Kidney (tissue), 14 donors: Measurements from ENCODE around the gene RPS21. TPM values are rescaled to one million over a fixed set of nuclear protein-coding genes. Genes with fewer than 3 reads are reported as not detected.

Source experiments
- DNase-seq, 5 donors: peaks; one replicate each; pipeline ENCODE4 v3.0.0-alpha.2; 2013 to 2020
- FAIRE-seq: peaks from 2 replicates; lab custom pipeline; 2012; peaks lifted over from hg19 to GRCh38; lab: Jason Lieb, UNC
- H3K27ac ChIP-seq, 2 donors: one replicate each; pipeline ENCODE4 v1.7.0; 2013; ENCODE audit warnings: low read depth in 2 of 2, low read length in 2 of 2, inconsistent platforms in 1 of 2
- H3K27me3 ChIP-seq: one replicate; pipeline ENCODE4 v1.7.1; 2013; ENCODE audit warnings: low read length, inconsistent platforms; ENCODE audit not compliant: control insufficient read depth, insufficient read depth
- H3K36me3 ChIP-seq, 3 donors: one replicate each; pipeline versions ENCODE4 v1.7.0 to v1.7.1; 2013; ENCODE audit warnings: low read length in 3 of 3, control low read depth in 1 of 3, inconsistent platforms in 1 of 3; ENCODE audit not compliant: insufficient read depth in 3 of 3, control insufficient read depth in 2 of 3
- H3K4me1 ChIP-seq, 3 donors: one replicate each; pipeline versions ENCODE4 v1.7.0 to v1.7.1; 2013; ENCODE audit warnings: low read length in 3 of 3, inconsistent platforms in 1 of 3, low read depth in 1 of 3; ENCODE audit not compliant: control insufficient read depth in 2 of 3, insufficient read depth in 2 of 3
- H3K4me3 ChIP-seq, 3 donors: one replicate each; pipeline versions ENCODE4 v1.7.0 to v1.8.1; 2013; ENCODE audit warnings: low read length in 3 of 3, control low read depth in 1 of 3, inconsistent platforms in 1 of 3
- H3K9ac ChIP-seq, 3 donors: one replicate each; pipeline versions ENCODE4 v1.7.0 to v1.7.1; 2013; ENCODE audit warnings: low read length in 3 of 3, control low read depth in 1 of 3, inconsistent platforms in 1 of 3
- H3K9me3 ChIP-seq, 3 donors: one replicate each; pipeline versions ENCODE4 v1.7.0 to v1.7.1; 2013; ENCODE audit warnings: low read length in 3 of 3, control low read depth in 1 of 3, inconsistent platforms in 1 of 3; ENCODE audit not compliant: control insufficient read depth in 2 of 3, insufficient read depth in 1 of 3
- CTCF ChIP-seq: IDR thresholded peaks from 3 replicates; pipeline ENCODE4 v1.5.1; 2012; ENCODE audit warnings: mild to moderate bottlenecking, moderate library complexity, borderline replicate concordance; ENCODE audit not compliant: insufficient read depth; ENCODE audit errors: extremely low read depth
- intact Hi-C: fragments of 100-400 bp; cut with DNase I; formaldehyde crosslinking; loops from one replicate; pipeline ENCODE4 v1.11.1; 2022
- polyA plus RNA-seq: library from polyadenylated mRNA; stranded (reverse); fragments of 350-450 nt; fragmentation: Illumina TruSeq; extraction: RNeasy Lipid Tissue Mini Kit (QIAGEN cat#74804); gene quantifications from one replicate; pipeline ENCODE4 v1.2.3, GENCODE V29; 2014; ENCODE audit warnings: low read depth, low replicate concordance; ENCODE audit not compliant: insufficient read depth
- total RNA-seq: library from RNA; stranded (reverse); fragmentation: NEBNext Ultra II Directional; extraction: Animal tissue kit (Norgen Biotek cat#: 25700); gene quantifications from one replicate; pipeline ENCODE4 v1.2.1, GENCODE V29; 2021
- donor health status: control.
- donor health status: control.
- donor health status: control.
- donor health status: control.
- donor health status: control.
- donor health status: DM: yes; HTN: yes; CAD: no.
- donor health status: Normal renal cell carcinoma (clear cell type).

The RPS21 gene
- total and polyA plus RNA-seq, 2 donors from 2014 or later: 1,221 to 2,336 TPM

- intact Hi-C loops: no loop called here
- TF ChIP-seq CTCF: no peak
- FAIRE-seq: no peak
Measured at GRCh38 chr20:62415354-62416111, 28.6 kb downstream of the RPS21 start.

GRCh38 chr20:62416651-62417637 lies 30.0 kb downstream of the RPS21 start:
- H3K9ac ChIP-seq: no peak overlapping the region
- TF ChIP-seq CTCF: no peak
- intact Hi-C loops: no loop called here

More at GRCh38 chr20:62415354-62416111, 28.6 kb downstream of the RPS21 start:
- H3K27me3 ChIP-seq: no peaks in the 10 kb centered on the region
- no peaks in the 10 kb centered on the region for H3K36me3 ChIP-seq
- no peaks in the 10 kb centered on the region for H3K9me3 ChIP-seq
- H3K4me1 ChIP-seq: peaks cover 0 to under 1% (median 0%) of the 10 kb centered on the region in 3 donors
- DNase-seq: no peak
- no peak overlapping the region for H3K9ac ChIP-seq
- no peak overlapping the region for H3K4me3 ChIP-seq
- no peak overlapping the region for H3K27ac ChIP-seq

DNA sequence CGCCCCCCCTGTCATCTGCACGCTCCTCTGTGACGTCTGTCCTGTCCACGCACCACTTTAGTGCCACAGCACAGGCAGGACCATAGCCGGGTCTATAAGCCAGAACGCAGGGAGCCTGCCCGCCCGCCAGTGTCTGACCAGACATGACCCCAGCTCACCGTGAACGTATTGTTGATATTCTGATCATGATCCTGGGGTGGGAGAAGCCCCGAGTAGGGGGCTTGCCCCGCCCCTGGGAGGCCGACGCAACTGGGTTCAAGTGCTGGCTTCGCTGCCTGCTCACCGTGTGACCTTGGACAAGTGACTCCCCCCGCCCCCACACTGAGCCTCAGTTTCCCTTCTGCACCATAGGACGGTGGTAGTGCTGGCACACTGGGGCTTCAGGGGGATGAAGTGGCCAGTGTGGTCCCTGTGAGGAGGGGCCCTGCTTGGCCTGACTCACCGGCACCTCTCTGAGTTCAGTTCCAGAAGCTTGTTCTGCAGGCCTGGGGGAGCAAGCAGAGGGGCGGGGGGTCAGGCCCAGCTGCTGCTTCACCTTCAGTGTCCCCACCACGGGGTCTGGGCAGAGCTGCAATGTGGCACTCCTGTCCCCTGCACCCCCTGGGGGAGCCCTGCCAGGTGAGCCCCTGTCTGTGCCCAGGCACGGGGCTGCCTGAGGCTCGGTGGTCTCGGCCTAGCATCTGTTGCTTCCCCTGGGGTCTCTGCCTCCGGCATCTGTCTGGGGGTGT lies 31.2 kb downstream of the RPS21 start:
- Histone ChIP-seq H3K4me3 (no peak overlapping the region), H3K36me3 (peaks cover 0 to 4% (median 0%) of the 10 kb centered on the region in 3 donors), H3K4me1 (no peaks in the 10 kb centered on the region), H3K27ac (no peak overlapping the region), H3K9ac (no peak overlapping the region), H3K9me3 (peaks cover 0 to 3% (median 0%) of the 10 kb centered on the region in 3 donors), H3K27me3 (no peaks in the 10 kb centered on the region)
- DNase-seq: no peak
- TF ChIP-seq CTCF: no peak
- intact Hi-C loops: no loop called here
- no peak for FAIRE-seq

More at GRCh38 chr20:62416651-62417637, 30.0 kb downstream of the RPS21 start:
- H3K27ac ChIP-seq: no peak overlapping the region
- peaks cover 0 to 3% (median 0%) of the 10 kb centered on the region in 3 donors for H3K9me3 ChIP-seq
- DNase-seq (no peak), FAIRE-seq (no peak)
- H3K4me1 ChIP-seq: no peaks in the 10 kb centered on the region
- no peaks in the 10 kb centered on the region for H3K27me3 ChIP-seq
- H3K36me3 ChIP-seq: peaks cover 0 to 4% (median 0%) of the 10 kb centered on the region in 3 donors
- no peak overlapping the region for H3K4me3 ChIP-seq
